ENCODE measurements around the gene NXN. TPM values are rescaled to one million over a fixed set of nuclear protein-coding genes. Genes with fewer than 3 reads are reported as not detected.

The NXN gene
- total and polyA plus RNA-seq, 2 experiments from 2014 or later, result 8.0 to 41.9 TPM

DNA sequence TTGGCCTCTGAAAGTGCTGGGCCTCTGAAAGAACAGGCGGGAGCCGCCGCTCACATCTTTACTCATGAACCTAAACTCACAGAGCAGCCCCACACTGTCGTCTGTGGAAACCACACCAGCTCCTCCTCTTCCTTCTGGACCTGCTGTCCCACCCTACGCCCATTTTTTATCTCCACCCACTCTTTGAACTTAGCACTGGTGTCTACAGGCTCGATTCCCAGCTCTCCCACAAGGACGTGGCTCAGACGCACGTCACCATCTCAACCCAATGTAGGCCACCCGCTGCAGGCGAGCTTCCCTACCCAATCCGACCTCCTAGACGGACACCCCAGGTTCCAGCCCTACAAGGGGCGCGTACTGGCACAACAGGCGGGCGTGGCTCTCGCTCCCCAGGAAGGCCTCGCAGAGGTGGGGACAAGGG, 62.2 kb downstream of the NXN start:
- peak; percentile 39 for DNase-seq
- WGBS, 2 experiments (ENCODE audit: low coverage in 1 of 2, low lambda C conversion rate in 2 of 2, missing lambda C conversion rate in 2 of 2), result 53 to 61% methylated on average over 18 to 19 of the region's 19 CpGs
- Histone ChIP-seq H3K79me2 (ENCODE audit: insufficient read depth) (peaks cover 94% of the 10 kb centered on the region), H3K36me3 (ENCODE audit: low read depth) (no peaks in the 10 kb centered on the region), H2AFZ (peak overlapping the region; percentile 75), H3K27me3 (replicated peaks; ENCODE audit: insufficient read depth) (no peaks in the 10 kb centered on the region), H3K27ac (peak overlapping the region; percentile 34), H3K4me2 (ENCODE audit: unreplicated experiment) (peak overlapping the region; percentile 74), H3F3A (ENCODE audit: insufficient read depth) (peaks cover 19% of the 10 kb centered on the region), H3K9ac (peak overlapping the region; percentile 75), H3K4me3 (peak overlapping the region; percentile 57), H3K4me1 (ENCODE audit: insufficient read depth) (peaks cover 21% of the 10 kb centered on the region), H3K9me3 (ENCODE audit: low read depth) (no peaks in the 10 kb centered on the region), H4K20me1 (ENCODE audit: insufficient read depth) (no peaks in the 10 kb centered on the region), H3K9me2 (ENCODE audit: insufficient read depth) (no peaks in the 10 kb centered on the region)
- TF ChIP-seq EZH2phosphoT487 (IDR thresholded peaks at IDR 0.05; ENCODE audit: insufficient read depth, low read depth) (no peak), EZH2 (IDR thresholded peaks at IDR 0.05; ENCODE audit: insufficient read depth, poor library complexity, severe bottlenecking) (no peak)
- in situ Hi-C loops (cut with MboI), result no loop called here

DNA sequence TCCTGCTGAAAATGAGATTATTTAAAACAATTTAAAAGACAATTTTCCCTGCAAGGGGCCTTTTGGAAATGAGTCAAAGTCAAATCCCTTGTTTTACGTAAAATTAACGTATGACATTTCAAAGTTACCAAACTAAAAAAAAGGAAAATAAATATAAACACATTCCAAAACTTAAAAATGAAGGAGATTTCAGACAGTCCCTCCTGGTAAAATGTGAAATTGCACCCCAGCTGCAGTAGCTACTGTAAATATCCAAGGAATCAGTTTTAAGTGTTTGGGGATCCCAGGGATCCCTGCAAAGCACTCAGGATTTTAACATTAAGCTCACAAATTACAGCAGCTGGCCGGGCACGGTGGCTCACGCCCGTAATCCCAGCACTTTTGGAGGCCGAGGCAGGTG, 63.3 kb downstream of the NXN start:
- Histone ChIP-seq H3K27me3 (replicated peaks; ENCODE audit: insufficient read depth) (no peaks in the 10 kb centered on the region), H3K79me2 (ENCODE audit: insufficient read depth) (peaks cover 93% of the 10 kb centered on the region), H3F3A (ENCODE audit: insufficient read depth) (peaks cover 25% of the 10 kb centered on the region), H3K4me3 (no peak overlapping the region), H3K9ac (no peak overlapping the region), H3K9me3 (ENCODE audit: low read depth) (no peaks in the 10 kb centered on the region), H2AFZ (no peak overlapping the region), H3K27ac (no peak overlapping the region), H4K20me1 (ENCODE audit: insufficient read depth) (no peaks in the 10 kb centered on the region), H3K4me1 (ENCODE audit: insufficient read depth) (peaks cover 32% of the 10 kb centered on the region), H3K36me3 (ENCODE audit: low read depth) (no peaks in the 10 kb centered on the region), H3K9me2 (ENCODE audit: insufficient read depth) (no peaks in the 10 kb centered on the region), H3K4me2 (ENCODE audit: unreplicated experiment) (no peak overlapping the region)
- TF ChIP-seq EZH2 (IDR thresholded peaks at IDR 0.05; ENCODE audit: insufficient read depth, poor library complexity, severe bottlenecking), result no peak
- no peak for TF ChIP-seq EZH2phosphoT487 (IDR thresholded peaks at IDR 0.05; ENCODE audit: insufficient read depth, low read depth)
- no peak for DNase-seq
- WGBS, 2 experiments (ENCODE audit: low coverage in 1 of 2, low lambda C conversion rate in 2 of 2, missing lambda C conversion rate in 2 of 2), result 82 to 91% methylated on average over 7 of the region's 7 CpGs
- in situ Hi-C loops (cut with MboI), result no loop called here

DNA sequence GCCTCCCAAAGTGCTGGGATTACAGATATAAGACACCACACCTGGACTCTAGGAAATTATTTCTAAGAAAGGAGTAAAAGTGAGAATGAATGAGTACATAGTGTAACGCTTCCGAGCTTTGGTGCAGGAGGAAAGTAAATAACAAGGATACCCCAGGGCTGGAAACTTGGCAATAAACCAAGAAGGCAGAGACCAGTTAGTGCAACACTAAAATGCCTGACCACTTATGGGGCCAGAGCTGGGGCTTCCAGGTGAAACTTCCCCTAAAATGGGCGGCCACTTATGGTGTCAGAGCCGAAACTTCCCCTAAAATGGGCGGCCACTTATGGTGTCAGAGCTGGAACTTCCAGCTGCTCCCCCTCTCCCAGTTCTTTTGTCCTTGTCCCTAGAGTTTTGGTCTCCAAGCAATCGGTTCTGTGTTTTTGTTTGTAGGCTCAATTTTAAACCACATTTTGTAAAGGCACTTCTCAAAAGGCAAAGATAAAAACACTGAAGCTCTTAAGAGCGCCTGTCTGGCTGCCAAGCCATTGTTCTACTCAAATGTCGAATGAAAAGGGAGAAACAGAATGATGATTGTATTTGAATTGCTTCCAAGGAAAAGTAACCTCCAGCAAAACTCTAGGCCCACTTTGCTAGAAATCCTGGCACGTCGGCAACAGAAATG, 63.9 kb downstream of the NXN start:
- no peak for DNase-seq
- Histone ChIP-seq H3K4me3 (no peak overlapping the region), H4K20me1 (ENCODE audit: insufficient read depth) (no peaks in the 10 kb centered on the region), H3K4me2 (ENCODE audit: unreplicated experiment) (no peak overlapping the region), H3K27ac (no peak overlapping the region), H3K4me1 (ENCODE audit: insufficient read depth) (peaks cover 37% of the 10 kb centered on the region), H3K36me3 (ENCODE audit: low read depth) (no peaks in the 10 kb centered on the region), H3K79me2 (ENCODE audit: insufficient read depth) (peaks cover 87% of the 10 kb centered on the region), H2AFZ (no peak overlapping the region), H3K9me2 (ENCODE audit: insufficient read depth) (no peaks in the 10 kb centered on the region), H3K27me3 (replicated peaks; ENCODE audit: insufficient read depth) (no peaks in the 10 kb centered on the region), H3K9ac (no peak overlapping the region), H3K9me3 (ENCODE audit: low read depth) (no peaks in the 10 kb centered on the region), H3F3A (ENCODE audit: insufficient read depth) (peaks cover 29% of the 10 kb centered on the region)
- TF ChIP-seq EZH2phosphoT487 (IDR thresholded peaks at IDR 0.05; ENCODE audit: insufficient read depth, low read depth) (no peak), EZH2 (IDR thresholded peaks at IDR 0.05; ENCODE audit: insufficient read depth, poor library complexity, severe bottlenecking) (no peak)
- 67 to 72% methylated on average over 10 of the region's 10 CpGs for WGBS, 2 experiments (ENCODE audit: low coverage in 1 of 2, low lambda C conversion rate in 2 of 2, missing lambda C conversion rate in 2 of 2)
- in situ Hi-C loops (cut with MboI), result no loop called here

DNA sequence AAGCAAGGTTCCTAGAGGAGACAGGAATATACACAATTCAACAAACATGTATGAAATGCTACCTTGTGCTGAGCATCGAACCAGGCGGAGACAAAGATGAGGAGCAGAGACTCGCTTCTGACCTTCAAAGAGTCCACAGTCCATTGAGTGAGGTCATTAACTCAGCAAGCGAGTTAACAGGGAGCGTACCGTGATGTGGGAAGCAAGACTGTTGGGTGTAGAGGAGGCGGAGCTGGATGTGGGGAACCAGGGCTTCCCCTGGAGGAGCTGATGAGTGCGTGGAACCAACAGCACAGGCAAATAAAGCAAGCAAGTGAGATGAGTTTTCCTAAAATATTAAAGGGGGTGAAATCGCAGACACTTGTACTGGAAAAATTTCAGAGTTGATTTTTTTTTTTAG, 65.0 kb downstream of the NXN start:
- Histone ChIP-seq H3K9me3 (ENCODE audit: low read depth) (no peaks in the 10 kb centered on the region), H2AFZ (no peak overlapping the region), H3K4me3 (no peak overlapping the region), H3K9ac (no peak overlapping the region), H3K9me2 (ENCODE audit: insufficient read depth) (no peaks in the 10 kb centered on the region), H3K4me1 (ENCODE audit: insufficient read depth) (peaks cover 47% of the 10 kb centered on the region), H3F3A (ENCODE audit: insufficient read depth) (peaks cover 40% of the 10 kb centered on the region), H3K4me2 (ENCODE audit: unreplicated experiment) (no peak overlapping the region), H3K27me3 (replicated peaks; ENCODE audit: insufficient read depth) (no peaks in the 10 kb centered on the region), H3K79me2 (ENCODE audit: insufficient read depth) (peaks cover 75% of the 10 kb centered on the region), H3K27ac (no peak overlapping the region), H3K36me3 (ENCODE audit: low read depth) (no peaks in the 10 kb centered on the region), H4K20me1 (ENCODE audit: insufficient read depth) (no peaks in the 10 kb centered on the region)
- TF ChIP-seq EZH2phosphoT487 (IDR thresholded peaks at IDR 0.05; ENCODE audit: insufficient read depth, low read depth) (no peak), EZH2 (IDR thresholded peaks at IDR 0.05; ENCODE audit: insufficient read depth, poor library complexity, severe bottlenecking) (no peak)
- DNase-seq, result no peak
- WGBS, 2 experiments (ENCODE audit: low coverage in 1 of 2, low lambda C conversion rate in 2 of 2, missing lambda C conversion rate in 2 of 2), result 97 to 98% methylated on average over 9 of the region's 9 CpGs
- in situ Hi-C loops (cut with MboI), result no loop called here

All from GM23248 (cell line).